NAMALWA (cell line): ENCODE measurements around the gene TMEM44.

Experiments
- DNase-seq: peaks from one replicate; pipeline ENCODE4 v3.0.0-alpha.2; 2015; ENCODE audit warnings: low spot score

The TMEM44 gene, protein sequence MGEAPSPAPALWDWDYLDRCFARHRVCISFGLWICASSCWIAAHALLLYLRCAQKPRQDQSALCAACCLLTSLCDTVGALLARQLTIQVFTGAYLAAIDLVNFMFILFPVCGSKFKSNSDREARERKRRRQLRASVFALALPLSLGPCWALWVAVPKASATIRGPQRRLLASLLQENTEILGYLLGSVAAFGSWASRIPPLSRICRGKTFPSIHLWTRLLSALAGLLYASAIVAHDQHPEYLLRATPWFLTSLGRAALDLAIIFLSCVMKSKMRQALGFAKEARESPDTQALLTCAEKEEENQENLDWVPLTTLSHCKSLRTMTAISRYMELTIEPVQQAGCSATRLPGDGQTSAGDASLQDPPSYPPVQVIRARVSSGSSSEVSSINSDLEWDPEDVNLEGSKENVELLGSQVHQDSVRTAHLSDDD

GRCh38 chr3:194633349-194634004, at the start of gene TMEM44:
Gene TMEM44 (minus strand): TSS chr3:194633419. CDS start chr3:194633215, 204 bp downstream.
- DNase-seq: peak; percentile 83

DNA sequence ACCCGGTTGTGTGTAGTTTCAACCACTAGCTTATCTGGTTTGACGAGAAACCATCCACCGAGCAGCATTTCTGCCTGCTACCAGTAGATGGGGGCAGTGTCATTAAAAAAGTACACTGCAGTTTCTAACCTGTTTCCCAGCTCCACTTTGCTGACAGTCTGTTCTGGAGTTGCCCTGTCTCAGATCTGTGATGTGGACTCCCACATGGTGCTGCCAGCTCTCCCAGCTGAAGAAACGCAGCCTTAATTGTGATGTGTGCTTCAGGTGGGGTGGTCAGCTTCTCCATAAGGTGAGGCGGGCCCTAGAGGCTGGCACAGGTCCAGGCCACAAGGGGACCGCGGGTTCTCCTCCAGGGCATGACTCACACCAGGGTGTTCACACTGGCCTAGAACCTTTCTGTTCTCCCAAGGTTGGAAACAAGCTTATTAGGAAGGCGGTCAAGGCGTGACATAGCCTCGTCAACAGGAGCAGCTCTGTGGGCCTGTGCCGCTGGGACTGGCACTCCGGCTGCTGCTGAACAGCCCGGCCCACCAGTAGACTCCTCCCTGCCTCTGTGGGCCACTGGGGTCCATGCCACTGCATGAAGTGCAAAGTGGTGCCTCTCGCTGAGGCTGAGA, 49.6 kb upstream of the TMEM44 start:
- DNase-seq: peak; percentile 90

DNA sequence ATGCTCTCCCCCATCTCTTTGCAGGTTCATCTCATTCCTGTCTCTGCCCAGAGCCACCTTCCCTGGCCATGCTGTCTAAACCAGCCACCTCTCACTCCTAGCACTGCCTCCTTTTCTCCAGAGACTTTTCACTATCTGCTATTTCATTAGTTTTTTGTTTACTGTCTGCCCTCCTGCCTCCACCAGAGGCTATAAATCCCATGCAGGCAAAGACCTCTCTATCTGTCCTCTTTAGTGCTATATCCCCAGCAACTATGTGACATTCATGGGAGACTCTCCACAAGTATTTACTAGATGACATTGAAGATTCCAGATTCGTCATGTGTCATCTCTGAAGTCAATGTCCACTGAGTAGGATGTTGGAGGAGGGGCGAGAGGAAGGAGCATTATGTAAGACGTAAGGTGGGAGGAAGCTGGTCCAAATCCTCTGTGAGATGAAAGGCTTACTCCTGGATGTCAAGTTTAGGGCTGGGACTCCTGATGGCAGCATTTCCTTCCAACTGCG, 49.0 kb upstream of the TMEM44 start:
- DNase-seq: no peak

GRCh38 chr3:194680888-194681615, 47.8 kb upstream of the TMEM44 start:
- no peak for DNase-seq

GRCh38 chr3:194676471-194676870, 43.3 kb upstream of the TMEM44 start:
- no peak for DNase-seq

- no peak for DNase-seq
Observed at GRCh38 chr3:194675680-194676079, 42.5 kb upstream of the TMEM44 start.

DNA sequence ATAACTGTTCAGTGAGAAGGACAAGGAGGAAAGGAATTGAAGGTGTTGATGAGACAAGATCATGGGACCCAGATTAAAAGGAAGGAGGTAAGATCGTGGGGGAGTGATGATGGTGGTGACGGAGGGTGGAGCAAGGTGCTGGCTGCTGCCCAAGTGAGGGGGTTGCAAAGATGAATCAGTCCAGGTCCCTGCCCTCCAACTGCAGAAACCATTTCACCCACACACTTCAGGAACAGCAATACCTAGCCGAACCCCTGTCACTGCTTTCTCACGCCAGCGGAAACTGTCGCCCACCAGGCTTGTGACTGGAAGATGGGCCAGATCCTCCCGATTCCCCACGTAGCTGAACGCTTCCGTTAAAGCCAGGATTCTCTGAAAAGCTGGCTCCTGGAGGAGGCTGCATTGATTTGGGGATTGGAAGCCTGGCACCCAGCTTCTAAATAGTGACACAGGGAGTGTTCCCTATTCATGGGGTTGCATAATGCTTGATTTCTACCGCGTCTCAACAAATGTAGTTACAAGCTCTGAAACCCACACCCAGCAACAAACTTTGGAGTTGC, 41.9 kb upstream of the TMEM44 start:
- DNase-seq: no peak

GRCh38 chr3:194673761-194674160, 40.5 kb upstream of the TMEM44 start:
- no peak for DNase-seq

DNA sequence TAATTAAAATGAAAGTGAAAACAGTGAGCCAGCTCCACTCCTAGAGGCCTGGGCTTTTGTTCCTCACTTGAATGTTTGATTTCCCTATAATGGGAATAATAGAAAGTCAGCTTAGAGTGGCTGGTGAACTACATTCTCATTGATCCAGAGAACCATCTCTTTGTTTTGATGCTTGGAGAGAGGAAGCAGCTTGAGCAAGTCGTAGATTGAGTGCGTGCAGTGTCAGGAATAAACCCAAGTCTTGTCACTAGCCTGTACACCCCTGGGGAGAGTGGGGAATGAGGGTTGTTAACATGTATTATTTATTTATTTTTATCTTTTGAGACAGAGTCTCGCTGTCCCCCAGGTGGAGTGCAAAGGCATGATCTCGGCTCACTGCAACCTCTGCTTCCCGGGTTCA, 39.7 kb upstream of the TMEM44 start:
- peak; percentile 36 for DNase-seq

GRCh38 chr3:194671900-194672808, 38.9 kb upstream of the TMEM44 start, which contains the start of gene LSG1:
Gene LSG1 (minus strand): TSS chr3:194672191. CDS start chr3:194672162, 29 bp downstream.
- peak; percentile 96 for DNase-seq

DNA sequence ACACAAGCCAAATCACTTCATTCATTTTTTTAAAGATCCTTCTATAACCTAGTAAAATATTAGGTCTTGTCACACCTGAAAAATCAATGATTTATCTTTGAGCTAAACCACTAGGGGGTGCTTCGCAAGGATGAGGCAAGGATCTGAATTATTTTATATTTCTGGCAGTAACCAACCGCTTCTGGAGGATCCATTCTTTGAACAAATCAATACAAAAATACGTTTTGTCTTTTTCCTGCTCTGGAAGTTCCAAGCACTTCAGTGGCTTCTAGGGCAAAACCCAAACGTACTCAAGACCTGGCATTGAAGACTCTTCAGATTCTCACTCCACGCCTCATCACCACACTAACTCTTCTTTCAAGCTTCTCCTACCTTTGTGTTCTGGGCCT, 38.3 kb upstream of the TMEM44 start:
- peak; percentile 78 for DNase-seq

DNA sequence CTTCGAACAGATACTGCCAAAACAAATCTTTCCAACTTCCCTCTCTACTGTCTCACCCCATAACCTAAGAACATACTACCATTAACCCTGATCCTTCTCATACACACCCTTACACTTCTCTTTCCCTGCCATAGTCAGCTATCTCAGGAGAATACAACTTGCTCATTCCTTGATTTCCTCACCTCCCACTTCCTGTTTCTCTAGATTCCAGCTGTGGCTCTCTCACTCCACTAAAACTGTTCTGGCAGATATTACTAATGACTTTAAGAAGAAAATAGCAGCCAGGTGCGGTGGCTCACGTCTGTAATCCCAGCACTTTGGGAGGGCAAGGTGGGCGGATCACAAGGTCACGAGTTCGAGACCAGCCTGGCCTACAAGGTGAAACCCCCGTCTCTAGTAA, 34.1 kb upstream of the TMEM44 start:
- DNase-seq: no peak

DNA sequence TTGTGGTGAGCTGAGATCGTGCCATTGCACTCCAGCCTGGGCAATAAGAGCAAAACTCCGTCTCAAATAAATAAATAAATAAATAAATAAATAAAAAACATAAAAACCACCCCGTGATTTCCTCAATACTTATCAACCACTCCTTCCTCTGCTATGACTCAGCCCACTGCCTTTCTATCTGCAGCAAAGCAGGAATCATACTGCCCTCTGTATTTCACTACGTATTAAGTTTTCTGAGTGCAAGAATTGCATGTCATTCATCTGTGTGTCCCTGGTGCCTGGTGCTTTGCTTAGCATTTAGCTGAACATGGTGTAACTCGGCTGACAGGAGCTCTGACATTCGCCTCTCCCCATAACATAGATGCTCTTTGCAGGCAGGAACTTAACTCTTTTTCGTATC, 31.6 kb upstream of the TMEM44 start:
- DNase-seq: no peak

GRCh38 chr3:194661946-194662345, 28.7 kb upstream of the TMEM44 start:
- DNase-seq: no peak

DNA sequence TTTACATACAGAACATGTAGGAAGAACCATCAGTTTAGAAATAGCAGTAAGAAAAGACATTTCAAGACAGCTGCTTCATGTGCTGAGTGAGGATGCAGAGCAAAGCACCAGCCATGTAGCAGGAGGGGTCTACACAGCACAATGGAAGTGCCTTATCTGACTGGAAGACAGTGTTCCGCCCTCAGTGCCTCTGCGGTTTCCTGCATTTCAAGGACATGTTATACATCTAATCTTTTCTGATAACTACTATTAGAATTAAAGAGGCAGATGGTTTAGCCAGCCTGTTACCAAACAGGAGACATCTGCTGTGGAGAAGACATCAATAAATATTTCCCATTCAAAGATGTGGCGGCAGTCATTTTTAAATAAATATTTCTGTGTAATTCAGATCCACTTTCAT, 28.2 kb upstream of the TMEM44 start:
- DNase-seq: no peak

GRCh38 chr3:194659778-194660177, 26.6 kb upstream of the TMEM44 start:
- DNase-seq: no peak

DNA sequence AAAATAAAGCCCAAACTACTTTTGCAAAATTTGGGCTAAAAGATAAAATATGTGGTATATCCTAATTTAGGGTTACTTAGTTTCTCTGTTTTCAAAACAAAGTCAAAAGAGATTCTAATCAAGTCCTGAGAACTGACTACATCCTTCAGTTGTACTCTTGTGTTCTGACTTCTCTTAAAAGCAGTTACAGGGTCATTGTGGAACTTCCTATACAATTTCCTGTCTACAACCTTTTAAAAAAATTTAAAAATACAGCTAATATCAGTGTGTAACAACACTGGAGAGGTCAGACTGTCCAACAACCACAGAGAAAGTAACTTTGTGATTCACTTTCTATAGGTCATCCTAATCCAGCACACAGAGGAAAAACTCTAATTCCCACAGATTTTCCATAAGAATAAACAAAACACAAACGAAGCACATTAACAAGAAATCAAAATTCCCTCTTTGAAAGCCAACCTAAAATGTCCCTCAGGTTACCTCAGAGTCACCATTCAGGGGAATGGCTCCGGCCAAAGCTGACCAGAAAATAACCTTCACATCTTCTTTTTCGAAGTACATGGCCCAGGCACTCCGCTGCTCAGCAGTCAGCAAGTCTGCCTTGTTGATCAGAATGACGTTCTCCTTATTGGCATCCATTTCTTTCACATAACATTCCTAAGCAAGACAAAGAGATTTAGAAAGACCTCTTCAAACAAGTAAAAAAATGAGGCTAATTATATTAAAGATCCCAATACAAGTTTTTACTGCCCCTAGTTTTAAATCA, 25.4 kb upstream of the TMEM44 start:
- DNase-seq: no peak

DNA sequence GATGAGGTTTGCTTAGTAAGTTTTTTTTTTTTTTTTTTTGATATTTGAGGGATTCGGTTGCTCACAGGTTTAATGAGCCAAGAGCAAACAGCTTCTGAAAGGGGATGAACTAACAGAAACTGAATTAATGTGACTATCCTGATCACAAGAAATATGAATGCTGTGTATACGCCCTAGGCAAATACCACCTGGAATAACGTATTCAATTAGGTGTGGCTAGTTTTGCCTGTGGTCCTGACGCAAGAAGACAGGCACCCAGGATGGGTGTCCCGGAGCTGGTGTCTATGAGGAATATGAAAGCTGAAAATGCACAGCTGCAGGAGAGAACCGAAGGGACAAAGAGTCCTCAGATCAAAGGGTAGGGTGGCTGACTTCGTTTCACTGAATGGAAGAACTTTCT, 24.2 kb upstream of the TMEM44 start:
- no peak for DNase-seq

DNA sequence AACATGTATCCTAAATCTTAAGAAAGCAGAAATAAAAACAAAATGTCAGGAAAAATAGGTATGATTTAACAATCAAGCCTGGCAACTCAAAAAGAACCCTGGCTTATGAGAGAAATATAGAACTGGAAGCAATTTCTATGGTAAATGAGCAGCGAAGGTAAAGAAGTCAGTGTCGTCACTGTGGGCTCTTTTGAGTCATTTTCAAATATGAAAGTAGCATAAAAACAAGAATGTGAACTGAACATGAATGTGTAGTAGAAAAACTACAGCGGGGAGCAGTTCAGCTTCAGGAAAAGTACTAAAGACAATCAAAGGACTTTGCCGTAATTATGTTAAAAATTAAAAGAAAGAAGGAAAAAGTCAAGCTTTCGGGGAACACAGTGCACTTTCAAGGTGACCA, 21.2 kb upstream of the TMEM44 start:
- no peak for DNase-seq

DNA sequence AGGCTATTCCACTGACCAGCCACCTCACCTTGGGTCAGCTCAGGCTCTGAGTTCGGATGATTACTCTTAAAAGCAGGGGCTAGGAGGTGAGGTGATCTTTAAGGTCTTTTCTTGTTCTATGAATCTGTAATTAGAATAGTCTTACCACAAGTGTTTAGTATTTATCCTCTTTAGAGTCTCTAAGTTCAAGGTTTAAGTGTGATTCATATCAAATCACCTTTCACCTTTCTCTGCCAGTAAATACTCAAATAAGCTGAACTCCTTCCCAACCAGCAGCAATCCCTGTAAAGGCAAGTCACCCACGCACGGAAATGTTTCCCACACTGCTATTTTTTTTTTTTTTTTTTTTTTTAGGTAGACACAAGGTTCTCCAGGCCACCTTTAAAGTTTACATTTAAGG, 14.5 kb upstream of the TMEM44 start:
- DNase-seq: no peak
